IgD-negative memory B cell (primary cell): Measurements from ENCODE around the gene SIK3. TPM values are rescaled to one million over a fixed set of nuclear protein-coding genes. Genes with fewer than 3 reads are reported as not detected.

Experiments used
- H3K27ac Mint-ChIP-seq, 3 donors: one replicate each; pipeline ENCODE4 v1.8.0; 2020 to 2022; ENCODE audit warnings: mild to moderate bottlenecking in 3 of 3, mixed read lengths in 3 of 3, moderate library complexity in 1 of 3
- H3K27me3 Mint-ChIP-seq: one replicate; pipeline ENCODE4 v1.8.0; 2021; ENCODE audit warnings: mixed read lengths
- H3K36me3 Mint-ChIP-seq: one replicate; pipeline ENCODE4 v1.8.0; 2020; ENCODE audit warnings: mild to moderate bottlenecking, mixed read lengths
- H3K4me1 Mint-ChIP-seq, 3 donors: one replicate each; pipeline ENCODE4 v1.8.0; 2020 to 2022; ENCODE audit warnings: mixed read lengths in 3 of 3, mild to moderate bottlenecking in 1 of 3
- H3K4me3 Mint-ChIP-seq, 4 donors: one replicate each; pipeline ENCODE4 v1.8.0; 2020 to 2022; ENCODE audit warnings: mild to moderate bottlenecking in 4 of 4, mixed read lengths in 4 of 4, moderate library complexity in 3 of 4
- H3K9me3 Mint-ChIP-seq, 3 donors: one replicate each; pipeline ENCODE4 v1.8.0; 2020 to 2021; ENCODE audit warnings: mixed read lengths in 3 of 3, mild to moderate bottlenecking in 1 of 3
- polyA plus RNA-seq: library from polyadenylated mRNA; unstranded; fragments of 300-500 nt; fragmentation: Illumina TruSeq; gene quantifications from one replicate; pipeline ENCODE4 v1.2.3, GENCODE V29; 2021

The SIK3 gene
- polyA plus RNA-seq, 1 donor from 2014 or later, result 25.1 TPM

DNA sequence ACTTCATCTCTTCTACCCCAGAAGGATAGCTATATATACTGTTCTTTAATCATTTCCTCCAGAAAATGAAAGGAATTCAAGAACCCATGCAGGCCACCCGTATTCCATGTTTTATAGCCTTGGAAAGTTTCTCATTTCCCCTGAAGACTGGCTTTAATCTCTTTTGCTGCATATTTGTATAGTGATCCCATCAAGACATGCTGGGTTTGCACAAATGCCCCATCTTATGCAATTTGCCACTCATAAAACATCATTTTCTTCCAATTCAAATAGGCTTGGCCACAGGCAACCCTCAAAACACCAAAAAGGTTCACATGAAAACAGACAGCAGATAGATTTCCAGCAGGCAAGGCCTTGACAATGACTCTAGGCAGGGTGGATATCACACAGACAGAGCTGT, 232.5 kb downstream of the SIK3 start:
- Mint-ChIP-seq H3K27ac (peak overlapping the region in 1 of 3 donors; percentile 31), H3K4me3 (no peak overlapping the region), H3K36me3 (peaks cover 10% of the 10 kb centered on the region), H3K9me3 (no peaks in the 10 kb centered on the region), H3K27me3 (no peaks in the 10 kb centered on the region), H3K4me1 (no peaks in the 10 kb centered on the region)

DNA sequence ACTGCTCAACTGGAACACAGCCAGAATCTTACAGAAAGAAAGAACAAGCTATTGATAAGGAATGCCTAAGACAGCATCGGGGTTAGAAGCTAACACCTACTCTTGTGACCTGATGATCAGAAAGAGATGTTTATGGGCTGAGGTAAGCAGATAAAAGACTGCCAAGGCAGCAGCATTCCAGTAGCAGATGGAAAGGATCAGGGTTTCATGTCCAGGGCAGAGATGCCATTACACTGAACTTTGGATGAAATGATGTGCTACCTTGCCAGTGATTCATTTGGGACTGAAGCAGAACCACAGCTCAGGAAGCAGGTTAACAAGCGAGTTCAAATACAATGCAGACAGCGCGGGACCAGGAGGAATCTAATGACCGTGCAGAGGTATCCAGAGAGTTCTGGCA, 233.7 kb downstream of the SIK3 start:
- Mint-ChIP-seq H3K36me3 (peaks cover 6% of the 10 kb centered on the region), H3K27me3 (no peaks in the 10 kb centered on the region), H3K9me3 (no peaks in the 10 kb centered on the region), H3K4me1 (no peaks in the 10 kb centered on the region), H3K4me3 (no peak overlapping the region), H3K27ac (no peak overlapping the region)

- H3K4me1 Mint-ChIP-seq, result no peaks in the 10 kb centered on the region
- no peaks in the 10 kb centered on the region for H3K9me3 Mint-ChIP-seq
- H3K36me3 Mint-ChIP-seq, result peaks cover 3% of the 10 kb centered on the region
- H3K27ac Mint-ChIP-seq, result no peak overlapping the region
- H3K27me3 Mint-ChIP-seq, result no peaks in the 10 kb centered on the region
- no peak overlapping the region for H3K4me3 Mint-ChIP-seq
Measured at GRCh38 chr11:116862951-116863350, 235.3 kb downstream of the SIK3 start.

GRCh38 chr11:116862185-116862584, 236.0 kb downstream of the SIK3 start:
- H3K4me3 Mint-ChIP-seq, result no peak overlapping the region
- peak overlapping the region in 1 of 3 donors; percentile 71 for H3K27ac Mint-ChIP-seq
- H3K9me3 Mint-ChIP-seq, result no peaks in the 10 kb centered on the region
- peaks cover 4% of the 10 kb centered on the region for H3K36me3 Mint-ChIP-seq
- no peaks in the 10 kb centered on the region for H3K27me3 Mint-ChIP-seq
- H3K4me1 Mint-ChIP-seq, result no peaks in the 10 kb centered on the region

GRCh38 chr11:116861539-116861938, 236.7 kb downstream of the SIK3 start:
- H3K27me3 Mint-ChIP-seq, result no peaks in the 10 kb centered on the region
- H3K27ac Mint-ChIP-seq, result no peak overlapping the region
- H3K4me3 Mint-ChIP-seq, result no peak overlapping the region
- H3K36me3 Mint-ChIP-seq, result peaks cover 7% of the 10 kb centered on the region
- no peaks in the 10 kb centered on the region for H3K4me1 Mint-ChIP-seq
- no peaks in the 10 kb centered on the region for H3K9me3 Mint-ChIP-seq

DNA sequence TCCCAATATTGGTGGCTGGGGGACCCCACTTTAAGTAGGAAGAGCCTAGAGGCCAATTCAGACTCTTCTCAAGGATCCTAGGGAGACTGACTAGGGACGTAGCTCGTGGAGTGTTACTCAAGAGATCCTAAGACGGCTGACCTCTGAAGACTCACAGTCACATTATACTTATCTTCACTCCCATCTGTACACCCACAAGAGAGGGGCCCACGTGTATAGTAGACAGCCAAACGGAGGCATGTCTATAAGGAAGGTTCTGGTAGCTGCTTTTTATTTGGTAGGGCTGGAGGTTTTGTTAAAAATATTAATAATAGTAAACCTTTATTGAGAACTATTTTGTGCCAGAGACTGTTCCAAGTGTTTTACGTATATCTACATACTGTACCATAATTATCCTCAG, 237.9 kb downstream of the SIK3 start:
- H3K4me3 Mint-ChIP-seq, result no peak overlapping the region
- H3K27ac Mint-ChIP-seq, result no peak overlapping the region
- peaks cover under 1 to 5% (median 2%) of the 10 kb centered on the region in 3 donors for H3K4me1 Mint-ChIP-seq
- no peaks in the 10 kb centered on the region for H3K9me3 Mint-ChIP-seq
- no peaks in the 10 kb centered on the region for H3K27me3 Mint-ChIP-seq
- H3K36me3 Mint-ChIP-seq, result peaks cover 11% of the 10 kb centered on the region

- Mint-ChIP-seq H3K4me3 (no peak overlapping the region), H3K4me1 (peaks cover 5 to 9% (median 7%) of the 10 kb centered on the region in 3 donors), H3K27me3 (no peaks in the 10 kb centered on the region), H3K27ac (peak overlapping the region in 1 of 3 donors; percentile 23), H3K36me3 (peaks cover 14% of the 10 kb centered on the region), H3K9me3 (no peaks in the 10 kb centered on the region)
Measured at GRCh38 chr11:116859175-116859574, 239.1 kb downstream of the SIK3 start.

- no peaks in the 10 kb centered on the region for H3K9me3 Mint-ChIP-seq
- peaks cover 14% of the 10 kb centered on the region for H3K36me3 Mint-ChIP-seq
- H3K27me3 Mint-ChIP-seq, result no peaks in the 10 kb centered on the region
- H3K4me1 Mint-ChIP-seq, result peaks cover 13 to 19% (median 18%) of the 10 kb centered on the region in 3 donors
- H3K27ac Mint-ChIP-seq, result peak overlapping the region in 1 of 3 donors; percentile 41
- H3K4me3 Mint-ChIP-seq, result no peak overlapping the region
Measured at GRCh38 chr11:116857936-116858335, 240.3 kb downstream of the SIK3 start.

DNA sequence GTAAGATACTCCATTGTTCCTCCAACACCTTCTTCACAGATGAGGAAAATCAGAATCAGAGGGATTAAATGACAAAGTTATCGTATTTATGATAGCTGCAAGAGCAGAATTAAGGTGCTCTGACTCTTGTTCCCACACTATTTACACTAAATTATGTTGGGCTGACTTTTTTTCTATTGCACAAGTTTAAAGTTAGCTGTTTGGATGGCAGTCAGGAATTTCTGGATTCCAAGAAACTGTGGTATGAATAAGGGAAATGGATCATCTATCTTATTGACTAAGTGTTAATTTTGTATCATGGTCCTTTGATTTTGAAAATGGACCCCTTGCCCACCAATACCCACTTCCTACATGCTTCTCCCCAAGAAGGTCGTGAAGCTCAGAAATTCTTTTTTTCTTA, 240.9 kb downstream of the SIK3 start:
- no peaks in the 10 kb centered on the region for H3K9me3 Mint-ChIP-seq
- no peak overlapping the region for H3K4me3 Mint-ChIP-seq
- no peak overlapping the region for H3K27ac Mint-ChIP-seq
- no peaks in the 10 kb centered on the region for H3K27me3 Mint-ChIP-seq
- H3K4me1 Mint-ChIP-seq, result peaks cover 19 to 25% (median 25%) of the 10 kb centered on the region in 3 donors
- H3K36me3 Mint-ChIP-seq, result peaks cover 14% of the 10 kb centered on the region

DNA sequence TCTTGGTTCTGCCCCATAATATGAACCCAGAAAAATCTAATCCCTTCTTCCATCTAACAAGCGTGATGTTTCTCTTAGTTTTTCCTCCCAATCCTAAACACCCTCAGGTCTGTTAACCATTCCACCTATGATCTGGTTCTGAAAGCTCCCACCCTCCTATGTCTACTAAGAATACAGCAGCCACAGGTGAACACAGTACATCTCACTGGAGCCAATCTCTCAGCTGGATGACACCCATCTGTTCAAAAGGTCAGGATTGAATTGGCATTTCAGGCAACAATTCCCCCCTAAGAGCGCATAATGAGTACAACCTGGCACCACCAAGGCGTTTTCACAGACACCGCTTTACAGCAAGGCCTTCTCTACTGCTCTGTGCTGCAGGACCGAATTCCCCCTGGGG, 241.8 kb downstream of the SIK3 start:
- peaks cover 14% of the 10 kb centered on the region for H3K36me3 Mint-ChIP-seq
- no peak overlapping the region for H3K4me3 Mint-ChIP-seq
- peaks cover 28 to 34% (median 33%) of the 10 kb centered on the region in 3 donors for H3K4me1 Mint-ChIP-seq

GRCh38 chr11:116855413-116855812, 242.8 kb downstream of the SIK3 start:
- Mint-ChIP-seq H3K27me3 (no peaks in the 10 kb centered on the region), H3K27ac (no peak overlapping the region), H3K4me1 (peaks cover 32 to 39% (median 36%) of the 10 kb centered on the region in 3 donors), H3K36me3 (peaks cover 16% of the 10 kb centered on the region), H3K9me3 (no peaks in the 10 kb centered on the region), H3K4me3 (peak overlapping the region in 1 of 4 donors; percentile 50)

More for the DNA sequence above, 241.8 kb downstream of the SIK3 start:
- peak overlapping the region in 1 of 3 donors; percentile 86 for H3K27ac Mint-ChIP-seq
- no peaks in the 10 kb centered on the region for H3K9me3 Mint-ChIP-seq
- no peaks in the 10 kb centered on the region for H3K27me3 Mint-ChIP-seq

- Mint-ChIP-seq H3K36me3 (peaks cover 16% of the 10 kb centered on the region), H3K4me1 (peaks cover 32 to 45% (median 36%) of the 10 kb centered on the region in 3 donors), H3K27ac (peak overlapping the region in 2 of 3 donors; percentile 6 to 39), H3K4me3 (peak overlapping the region in 3 of 4 donors; percentile 4 to 73 (median 6)), H3K27me3 (no peaks in the 10 kb centered on the region), H3K9me3 (no peaks in the 10 kb centered on the region)
Measured at GRCh38 chr11:116853461-116854073, 244.7 kb downstream of the SIK3 start.

GRCh38 chr11:116852261-116853031, 245.8 kb downstream of the SIK3 start:
- Mint-ChIP-seq H3K4me3 (peak overlapping the region in 2 of 4 donors; percentile 73 to 76), H3K36me3 (peaks cover 16% of the 10 kb centered on the region), H3K4me1 (peaks cover 32 to 45% (median 36%) of the 10 kb centered on the region in 3 donors), H3K27ac (peak overlapping the region in 2 of 3 donors; percentile 46 to 61), H3K9me3 (no peaks in the 10 kb centered on the region), H3K27me3 (no peaks in the 10 kb centered on the region)

DNA sequence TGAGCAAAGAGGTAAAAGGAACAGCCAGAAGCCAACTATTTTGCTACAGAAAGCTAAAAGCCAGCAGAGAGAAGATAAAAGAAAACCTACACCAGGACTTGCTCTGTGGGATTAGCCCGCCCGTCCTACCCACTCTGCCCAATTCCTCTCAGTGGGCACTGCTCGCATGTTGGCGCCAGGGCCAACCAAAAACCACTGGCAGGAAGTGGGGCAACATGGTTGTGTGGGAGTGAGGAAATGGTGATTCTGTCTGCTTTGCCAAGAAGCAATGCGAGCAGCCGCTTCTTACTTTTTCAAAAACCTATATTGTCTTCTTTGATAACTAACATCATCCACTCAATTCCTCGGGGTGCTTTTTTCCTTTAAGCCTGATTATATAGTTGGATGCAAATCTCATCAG, 246.6 kb downstream of the SIK3 start:
- peak overlapping the region in 1 of 4 donors; percentile 77 for H3K4me3 Mint-ChIP-seq
- H3K27ac Mint-ChIP-seq, result no peak overlapping the region
- H3K4me1 Mint-ChIP-seq, result peaks cover 32 to 45% (median 36%) of the 10 kb centered on the region in 3 donors
- no peaks in the 10 kb centered on the region for H3K27me3 Mint-ChIP-seq
- no peaks in the 10 kb centered on the region for H3K9me3 Mint-ChIP-seq
- H3K36me3 Mint-ChIP-seq, result peaks cover 10% of the 10 kb centered on the region

DNA sequence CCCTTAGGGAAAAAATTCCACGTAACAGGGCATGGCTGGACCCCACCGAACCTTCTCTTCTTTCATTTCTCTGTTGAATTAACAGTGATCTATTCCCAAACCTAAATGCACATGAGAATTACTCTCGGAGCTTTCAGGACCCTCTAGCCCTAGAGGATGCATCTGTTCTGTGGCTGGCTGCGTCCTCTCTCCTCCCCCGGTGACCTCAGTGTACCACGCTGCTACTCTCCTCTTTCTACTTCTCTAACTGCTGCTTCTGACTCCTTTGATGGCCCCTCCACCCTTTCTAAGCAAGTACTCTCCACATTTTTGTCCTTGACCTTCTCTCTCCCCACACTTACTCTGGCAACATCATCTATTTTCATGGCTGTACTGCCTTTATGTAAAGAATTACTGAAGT, 248.7 kb downstream of the SIK3 start:
- H3K36me3 Mint-ChIP-seq, result peaks cover 4% of the 10 kb centered on the region
- no peaks in the 10 kb centered on the region for H3K9me3 Mint-ChIP-seq
- no peak overlapping the region for H3K4me3 Mint-ChIP-seq
- H3K4me1 Mint-ChIP-seq, result peaks cover 27 to 39% (median 31%) of the 10 kb centered on the region in 3 donors
- H3K27me3 Mint-ChIP-seq, result no peaks in the 10 kb centered on the region
- H3K27ac Mint-ChIP-seq, result no peak overlapping the region
